GM23338 (cell line): ENCODE data around the gene CASP10. TPM values are rescaled to one million over a fixed set of nuclear protein-coding genes. Genes with fewer than 3 reads are reported as not detected.
A peak's percentile ranks its signal among the peaks of the same experiment; 100 is the strongest.

Experiments used
- ATAC-seq: fragments of 200-7000 bp; cut with Tn5 transposase; 3 replicates; pipeline ENCODE4 v1.9.1; 2020
- DNase-seq: peaks from one replicate; pipeline ENCODE4 v3.0.0-alpha.2; 2015; ENCODE audit warnings: low spot score
- H2AFZ ChIP-seq: fragments of 200-600 bp; sonication (generic); 2 replicates; pipeline ENCODE4 v1.8.0; 2016; ENCODE audit warnings: antibody characterized with exemption, mild to moderate bottlenecking, moderate library complexity
- H3F3A ChIP-seq: fragments of 200-600 bp; sonication (generic); replicated peaks from 2 replicates; pipeline ENCODE4 v1.8.0; 2017; ENCODE audit warnings: antibody characterized with exemption, mixed run types, low read depth
- H3K27ac ChIP-seq: fragments of 200-600 bp; sonication (generic); 2 replicates; pipeline ENCODE4 v1.6.1; 2016; ENCODE audit warnings: low read depth
- H3K27me3 ChIP-seq: fragments of 200-600 bp; sonication (generic); 2 replicates; pipeline ENCODE4 v1.8.0; 2016; ENCODE audit warnings: mild to moderate bottlenecking, mixed run types, moderate library complexity; ENCODE audit not compliant: insufficient read depth
- H3K36me3 ChIP-seq: fragments of 200-600 bp; sonication (generic); 2 replicates; pipeline ENCODE4 v1.8.0; 2016; ENCODE audit warnings: mild to moderate bottlenecking; ENCODE audit not compliant: insufficient read depth
- H3K4me1 ChIP-seq: fragments of 200-600 bp; sonication (generic); 2 replicates; pipeline ENCODE4 v1.8.0; 2016; ENCODE audit warnings: mild to moderate bottlenecking, moderate library complexity; ENCODE audit not compliant: insufficient read depth
- H3K4me2 ChIP-seq: fragments of 200-600 bp; sonication (generic); 2 replicates; pipeline ENCODE4 v1.7.1; 2017; ENCODE audit warnings: mixed run types
- H3K4me3 ChIP-seq: fragments of 200-600 bp; sonication (generic); 2 replicates; pipeline ENCODE4 v1.6.1; 2016; ENCODE audit warnings: mixed run types
- H3K79me2 ChIP-seq: fragments of 200-600 bp; sonication (generic); replicated peaks from 2 replicates; pipeline ENCODE4 v1.8.0; 2017; ENCODE audit warnings: mild to moderate bottlenecking; ENCODE audit not compliant: insufficient read depth
- H3K9me2 ChIP-seq: fragments of 200-600 bp; sonication (generic); 2 replicates; pipeline ENCODE4 v1.8.0; 2017; ENCODE audit not compliant: insufficient read depth
- H4K20me1 ChIP-seq: fragments of 200-600 bp; sonication (generic); replicated peaks from 2 replicates; pipeline ENCODE4 v1.8.0; 2017; ENCODE audit warnings: mild to moderate bottlenecking; ENCODE audit not compliant: insufficient read depth
- H3K27ac Mint-ChIP-seq: 2 replicates; pipeline ENCODE4 v1.8.0; 2020; ENCODE audit warnings: inconsistent platforms, mild to moderate bottlenecking, moderate library complexity, mixed read lengths
- H3K27me3 Mint-ChIP-seq: 3 replicates; pipeline ENCODE4 v1.8.0; 2022; ENCODE audit warnings: low read depth, mild to moderate bottlenecking, moderate library complexity, mixed read lengths, inconsistent platforms; ENCODE audit not compliant: insufficient read depth, poor library complexity
- H3K36me3 Mint-ChIP-seq: 3 replicates; pipeline ENCODE4 v1.8.0; 2021; ENCODE audit warnings: low read depth, mild to moderate bottlenecking, inconsistent platforms, moderate library complexity, mixed read lengths
- H3K4me1 Mint-ChIP-seq: 3 replicates; pipeline ENCODE4 v1.8.0; 2020; ENCODE audit warnings: mild to moderate bottlenecking, inconsistent platforms, mixed read lengths
- H3K4me3 Mint-ChIP-seq: 3 replicates; pipeline ENCODE4 v1.8.0; 2021; ENCODE audit warnings: moderate library complexity, mild to moderate bottlenecking, inconsistent platforms, mixed read lengths
- H3K9me3 Mint-ChIP-seq: 3 replicates; pipeline ENCODE4 v1.8.0; 2020; ENCODE audit warnings: moderate library complexity, mild to moderate bottlenecking, inconsistent platforms, mixed read lengths
- CREB1 ChIP-seq: fragments of 250-450 bp; sonication (Bioruptor Pico); IDR thresholded peaks from 2 replicates; pipeline ENCODE4 v1.5.0; 2020; ENCODE audit warnings: low read depth, mild to moderate bottlenecking, moderate library complexity
- CTCF ChIP-seq, 2 experiments: fragments of 200-600 bp in 1 of 2; sonication (generic) in 1 of 2; conservative IDR thresholded peaks; 2 replicates each; pipeline versions ENCODE4 v1.5.1 to v1.6.1; 2016 to 2017; ENCODE audit warnings: antibody characterized with exemption in 2 of 2, low read depth in 2 of 2, mild to moderate bottlenecking in 2 of 2, moderate library complexity in 1 of 2
- ETS1 ChIP-seq: IDR thresholded peaks from 2 replicates; pipeline ENCODE4 v1.6.1; 2016; ENCODE audit warnings: antibody characterized with exemption
- EZH2 ChIP-seq: fragments of 200-600 bp; sonication (generic); IDR thresholded peaks from one replicate; pipeline ENCODE4 v1.8.0; 2017; ENCODE audit warnings: antibody characterized with exemption, mild to moderate bottlenecking, low read depth; ENCODE audit not compliant: unreplicated experiment
- EZH2phosphoT487 ChIP-seq: fragments of 200-600 bp; sonication (generic); IDR thresholded peaks from one replicate; pipeline ENCODE4 v1.8.1; 2018; ENCODE audit warnings: antibody characterized with exemption; ENCODE audit not compliant: unreplicated experiment
- JUNB ChIP-seq: IDR thresholded peaks from one replicate; pipeline ENCODE4 v1.6.1; 2016; ENCODE audit warnings: antibody characterized with exemption; ENCODE audit not compliant: unreplicated experiment
- POLR2AphosphoS5 ChIP-seq: IDR thresholded peaks from 2 replicates; pipeline ENCODE4 v1.6.1; 2016; ENCODE audit warnings: antibody characterized with exemption, low read depth
- ZNF114 ChIP-seq: fragments of 250-450 bp; sonication (Bioruptor Pico); IDR thresholded peaks from 2 replicates; pipeline ENCODE4 v1.5.0; 2020; ENCODE audit warnings: mild to moderate bottlenecking, moderate library complexity
- ZNF331 ChIP-seq: fragments of 250-450 bp; sonication (Bioruptor Pico); IDR thresholded peaks from 2 replicates; pipeline ENCODE4 v1.5.0; 2020; ENCODE audit warnings: low read depth, mild to moderate bottlenecking, moderate library complexity
- ZNF462 ChIP-seq: fragments of 250-450 bp; sonication (Bioruptor Pico); IDR thresholded peaks from 2 replicates; pipeline ENCODE4 v1.5.0; 2020; ENCODE audit warnings: mild to moderate bottlenecking, moderate library complexity
- polyA plus RNA-seq: library from polyadenylated mRNA; unstranded; fragments of >200 nt; fragmentation: Nextera tagmentation; extraction: Ambion mirVana; gene quantifications from 2 replicates; pipeline ENCODE4 v1.2.1, GENCODE V29; 2016
- total RNA-seq: library from RNA; depleted of rRNA; stranded (reverse); fragments of >200 nt; shearing (Covaris generic); gene quantifications from 2 replicates; pipeline ENCODE4 v1.2.3, GENCODE V29; 2014

Gene CASP10
- total and polyA plus RNA-seq, 2 experiments from 2014 or later, result 1.9 to 3.5 TPM

- no peaks in the 10 kb centered on the region for H4K20me1 ChIP-seq
- Mint-ChIP-seq H3K9me3 (no peaks in the 10 kb centered on the region; the same call in 2 of the 3 replicates), H3K4me3 (peak overlapping the region; percentile 64), H3K4me1 (peaks cover 12% of the 10 kb centered on the region), H3K27ac (no peak overlapping the region), H3K36me3 (0 out of 3 replicates have a peak, but pooled peaks cover 3% of the 10 kb centered on the region), H3K27me3 (peaks cover 4% of the 10 kb centered on the region)
- H3K4me1 ChIP-seq, result no peaks in the 10 kb centered on the region
- no peaks in the 10 kb centered on the region for H3K36me3 ChIP-seq
- peak overlapping the region; percentile 38 for H3K4me3 ChIP-seq
- H3K4me2 ChIP-seq, result peak overlapping the region; percentile 24; the same call in 1 of the 2 replicates
- TF ChIP-seq ZNF331 (CRISPR knock-in tag) (no peak), POLR2AphosphoS5 (no peak), ZNF462 (CRISPR knock-in tag) (no peak), JUNB (no peak), EZH2phosphoT487 (no peak), CREB1 (no peak), ZNF114 (CRISPR knock-in tag) (no peak), ETS1 (no peak), EZH2 (no peak), CTCF (conservative IDR thresholded peaks at IDR 0.05; ENCODE audit: low read depth in 2 of 2) (no peak)
- H3F3A ChIP-seq, result no peaks in the 10 kb centered on the region
- ATAC-seq (no peak), DNase-seq (no peak)
- H3K79me2 ChIP-seq, result no peaks in the 10 kb centered on the region
- H2AFZ ChIP-seq, result peak overlapping the region; percentile 60; the same call in 1 of the 2 replicates
- H3K9me2 ChIP-seq, result no peaks in the 10 kb centered on the region
- H3K27ac ChIP-seq, result no peak overlapping the region
- no peaks in the 10 kb centered on the region for H3K27me3 ChIP-seq
Measured at GRCh38 chr2:201233812-201234662, 51.1 kb downstream of the CASP10 start.
